Heart right ventricle (tissue), 16 donors: ENCODE results near the gene KIAA0825. TPM values are rescaled to one million over a fixed set of nuclear protein-coding genes. Genes with fewer than 3 reads are reported as not detected.
A peak's percentile ranks its signal among the peaks of the same experiment; 100 is the strongest.
"Not testable (repeated sequence)": the region's sequence is repeated elsewhere in the genome, so short reads cannot be mapped to it uniquely, and the experiment has no call there.

Source experiments
- ATAC-seq, 8 donors: fragments of 200-7000 bp; cut with Tn5 transposase; one replicate each; pipeline ENCODE4 v1.9.1; 2020; ENCODE audit warnings: mild to moderate bottlenecking in 8 of 8, moderate library complexity in 8 of 8, moderate number of reproducible peaks in 1 of 8
- DNase-seq, 2 donors: peaks; one replicate each; pipeline ENCODE4 v3.0.0-alpha.2; 2020
- H3K27ac ChIP-seq, 10 donors: fragments of 200-600 bp; sonication (generic) in 2 of 10; one replicate each; pipeline versions ENCODE4 v1.5.0 to v1.8.0; 2020 to 2022; ENCODE audit warnings: mild to moderate bottlenecking in 3 of 10
- H3K27me3 ChIP-seq, 7 donors: fragments of 200-600 bp; one replicate each; pipeline ENCODE4 v1.8.0; 2021 to 2022; ENCODE audit warnings: mild to moderate bottlenecking in 2 of 7
- H3K36me3 ChIP-seq, 9 donors: fragments of 200-600 bp; sonication (generic) in 1 of 9; one replicate each; pipeline versions ENCODE4 v1.5.0 to v1.8.0; 2020 to 2022; ENCODE audit warnings: mild to moderate bottlenecking in 2 of 9
- H3K4me1 ChIP-seq, 9 donors: fragments of 200-600 bp; sonication (generic) in 1 of 9; one replicate each; pipeline versions ENCODE4 v1.5.0 to v1.8.0; 2020 to 2022; ENCODE audit warnings: mild to moderate bottlenecking in 4 of 9
- H3K4me3 ChIP-seq, 10 donors: fragments of 200-600 bp; sonication (generic) in 2 of 10; one replicate each; pipeline versions ENCODE4 v1.5.0 to v1.8.0; 2020 to 2022; ENCODE audit warnings: mild to moderate bottlenecking in 7 of 10, moderate library complexity in 2 of 10
- H3K9me3 ChIP-seq, 11 donors: fragments of 200-600 bp in 10 of 11; sonication (generic) in 2 of 11; one replicate each; pipeline versions ENCODE4 v1.5.0 to v1.8.0; 2013 to 2022; ENCODE audit warnings: mild to moderate bottlenecking in 2 of 11, control low read depth in 1 of 11, moderate library complexity in 1 of 11
- WGBS, 2 donors: extraction: QIAGEN DNeasy Blood & Tissue Kit; methylation state at CpG; one replicate each; pipeline ENCODE4 v1.1.7; 2013; ENCODE audit warnings: inconsistent platforms in 1 of 2; 5-methylcytosine and 5-hydroxymethylcytosine counted together
- intact Hi-C, 10 donors: fragments of 100-400 bp; cut with DNase I; formaldehyde crosslinking; loops; one replicate each; pipeline versions ENCODE4 v1.11.1 to v1.14.2; 2022
- polyA plus RNA-seq, 2 donors: library from polyadenylated mRNA; stranded (reverse); fragments of 200-250 nt; gene quantifications; one replicate each; pipeline ENCODE4 v1.2.3, GENCODE V29; 2013
- total RNA-seq, 10 donors: library from RNA; stranded (reverse); fragmentation: NEBNext Ultra II Directional in 3 of 10; extraction: Animal tissue kit (Norgen Biotek cat#: 25700) in 3 of 10; gene quantifications; one replicate each; pipeline versions ENCODE4 v1.2.1 to v1.2.4, GENCODE V29; 2021 to 2023
- TF ChIP-seq, protein P1 (sequence below), 9 donors: fragments of 200-600 bp; sonication (generic) in 2 of 9; IDR thresholded peaks; one replicate each; pipeline versions ENCODE4 v1.5.0 to v1.8.0; 2021 to 2022; ENCODE audit warnings: antibody characterized with exemption in 9 of 9, mild to moderate bottlenecking in 5 of 9, moderate library complexity in 1 of 9
- donor health status: Arrhythmogenic right ventricular cardiomyopathy.
- donor health status: ischemic (EF 13 %, LVEDD 7.1; RV severe dilation, severe dysfunction).
- donor health status: healthy with polysubstance abuse.
- donor health status: DM: no; HTN: yes; CAD: no.
- donor health status: DM: no; HTN: no; CAD: no.
- donor health status: ischemic (EF 25% LVEDD 6.9; RV normal size, moderate dysfunction).
- donor health status: ischemic (EF 25% LVEDD 5.7; RV mildly dilated, moderate dysfunction).
- donor health status: healthy.
- donor health status: DM: yes; HTN: yes; CAD: no.
- donor health status: Ischemic cardiomyopathy.
- donor health status: ischemic (EF 35%, LVEDD 5.7; RV mildly dilated, moderate dysfunction).
- donor health status: nonischemic (EF 11% LVEDD 7.7; RV severe dilation, severe dysfunction).
- donor health status: DM: yes; HTN: yes; CAD: no.
- donor health status: PGD.
- donor health status: ischemic (EF 29% LVEDD 5.4; RV normal size, mild dysfunction).
- donor health status: nonischemic (EF 23%, LVEDD 6.1; RV moderate dilation, normal function).

The KIAA0825 gene
- total and polyA plus RNA-seq, 12 donors: 0.36 to 3.5 (median 2.4) TPM

DNA sequence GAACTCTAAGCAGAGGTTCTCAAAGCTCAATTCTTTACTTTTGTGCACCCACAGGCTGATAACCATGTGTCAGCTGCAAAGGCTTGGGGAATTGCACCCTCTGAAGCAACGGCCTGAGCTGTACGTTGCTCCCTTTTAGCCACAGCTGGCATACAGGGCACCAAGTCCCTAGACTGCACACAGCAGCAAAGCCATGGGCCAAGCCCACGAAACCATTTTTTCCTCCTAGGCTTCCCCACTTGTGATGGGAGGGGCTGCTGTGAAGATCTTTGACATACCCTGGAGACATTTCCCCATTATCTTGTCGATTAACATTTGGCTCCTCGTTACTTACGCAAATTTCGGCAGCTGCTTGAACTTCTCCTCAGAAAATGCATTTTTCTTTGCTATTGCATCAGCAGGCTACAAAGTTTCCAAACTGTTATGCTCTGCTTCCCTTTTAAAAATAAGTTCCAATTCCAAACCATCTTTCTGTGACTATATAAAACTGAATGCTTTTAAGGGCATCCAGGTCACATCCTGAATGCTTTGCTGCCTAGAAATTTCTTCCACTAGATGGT, 23.0 kb downstream of the KIAA0825 start:
- Histone ChIP-seq H3K4me1 (no peaks in the 10 kb centered on the region), H3K36me3 (no peaks in the 10 kb centered on the region), H3K27ac (peak overlapping the region in 1 of 10 donors; percentile 37), H3K27me3 (no peaks in the 10 kb centered on the region), H3K9me3 (peaks cover 0 to 15% (median 0%) of the 10 kb centered on the region in 11 donors), H3K4me3 (no peak overlapping the region)
- DNase-seq: no peak
- ATAC-seq: no peak
- intact Hi-C loops: no loop called here
- TF ChIP-seq, protein P1, sequence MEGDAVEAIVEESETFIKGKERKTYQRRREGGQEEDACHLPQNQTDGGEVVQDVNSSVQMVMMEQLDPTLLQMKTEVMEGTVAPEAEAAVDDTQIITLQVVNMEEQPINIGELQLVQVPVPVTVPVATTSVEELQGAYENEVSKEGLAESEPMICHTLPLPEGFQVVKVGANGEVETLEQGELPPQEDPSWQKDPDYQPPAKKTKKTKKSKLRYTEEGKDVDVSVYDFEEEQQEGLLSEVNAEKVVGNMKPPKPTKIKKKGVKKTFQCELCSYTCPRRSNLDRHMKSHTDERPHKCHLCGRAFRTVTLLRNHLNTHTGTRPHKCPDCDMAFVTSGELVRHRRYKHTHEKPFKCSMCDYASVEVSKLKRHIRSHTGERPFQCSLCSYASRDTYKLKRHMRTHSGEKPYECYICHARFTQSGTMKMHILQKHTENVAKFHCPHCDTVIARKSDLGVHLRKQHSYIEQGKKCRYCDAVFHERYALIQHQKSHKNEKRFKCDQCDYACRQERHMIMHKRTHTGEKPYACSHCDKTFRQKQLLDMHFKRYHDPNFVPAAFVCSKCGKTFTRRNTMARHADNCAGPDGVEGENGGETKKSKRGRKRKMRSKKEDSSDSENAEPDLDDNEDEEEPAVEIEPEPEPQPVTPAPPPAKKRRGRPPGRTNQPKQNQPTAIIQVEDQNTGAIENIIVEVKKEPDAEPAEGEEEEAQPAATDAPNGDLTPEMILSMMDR (IDR thresholded peaks at IDR 0.05): no peak
- WGBS, 2 donors: 93 to 97% methylated on average over 7 of the region's 7 CpGs

GRCh38 chr5:94577466-94578245, 40.7 kb downstream of the KIAA0825 start:
- ATAC-seq (no peak), DNase-seq (no peak)
- intact Hi-C loops: no loop called here
- TF ChIP-seq, protein P1 (IDR thresholded peaks at IDR 0.05): no peak
- H3K36me3 ChIP-seq: no peaks in the 10 kb centered on the region
- no peaks in the 10 kb centered on the region for H3K9me3 ChIP-seq
- no peak overlapping the region for H3K4me3 ChIP-seq
- H3K27ac ChIP-seq: peak overlapping the region in 1 of 10 donors; percentile 38
- H3K4me1 ChIP-seq: peaks cover 0 to 6% (median 0%) of the 10 kb centered on the region in 9 donors
- no peaks in the 10 kb centered on the region for H3K27me3 ChIP-seq

GRCh38 chr5:94575196-94575595, 43.2 kb downstream of the KIAA0825 start:
- ATAC-seq (no peak), DNase-seq (no peak)
- TF ChIP-seq, protein P1 (IDR thresholded peaks at IDR 0.05): no peak
- Histone ChIP-seq H3K9me3 (no peaks in the 10 kb centered on the region), H3K27me3 (no peaks in the 10 kb centered on the region), H3K4me1 (peaks cover 0 to 6% (median 0%) of the 10 kb centered on the region in 9 donors), H3K4me3 (no peak overlapping the region), H3K27ac (peak overlapping the region in 1 of 10 donors; percentile 61), H3K36me3 (no peaks in the 10 kb centered on the region)
- intact Hi-C loops: no loop called here
- 84% methylated on average over 4 of the region's 4 CpGs for WGBS, 2 donors

GRCh38 chr5:94573349-94573748, 45.1 kb downstream of the KIAA0825 start:
- WGBS, 2 donors: 85 to 97% methylated on average over 1 of the region's 1 CpG
- intact Hi-C loops, H3K9me3 ChIP-seq, H3K36me3 ChIP-seq, H3K27ac ChIP-seq, H3K4me1 ChIP-seq, ATAC-seq, H3K27me3 ChIP-seq, H3K4me3 ChIP-seq, DNase-seq: not testable (repeated sequence)

DNA sequence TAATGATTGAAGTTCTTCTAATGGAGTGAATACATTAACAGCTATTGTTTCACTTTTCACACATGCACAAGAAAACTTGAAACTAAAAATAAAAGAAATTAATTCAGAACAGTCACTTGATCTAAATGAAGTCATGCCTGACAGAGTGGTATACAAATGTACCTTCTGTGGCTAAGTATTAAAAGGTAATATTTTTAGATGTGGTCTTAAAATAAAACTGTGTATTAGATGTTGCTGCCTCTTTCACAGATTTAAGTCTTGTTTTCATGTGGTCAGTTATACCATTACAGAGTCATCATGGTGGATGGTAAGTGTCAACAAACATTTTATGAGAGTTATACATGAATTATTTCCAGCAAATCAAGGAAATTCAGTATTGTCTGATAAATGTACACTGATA, 47.0 kb downstream of the KIAA0825 start:
- Histone ChIP-seq H3K27me3 (no peaks in the 10 kb centered on the region), H3K9me3 (no peaks in the 10 kb centered on the region), H3K4me1 (no peaks in the 10 kb centered on the region), H3K4me3 (no peak overlapping the region), H3K36me3 (no peaks in the 10 kb centered on the region), H3K27ac (no peak overlapping the region)
- TF ChIP-seq, protein P1 (IDR thresholded peaks at IDR 0.05): no peak
- ATAC-seq (no peak), DNase-seq (no peak)
- intact Hi-C loops: no loop called here
